ENCODE measurements around the gene CACNA1F.
"Not testable (repeated sequence)": the region's sequence is repeated elsewhere in the genome, so short reads cannot be mapped to it uniquely, and the experiment has no call there.

The CACNA1F gene

GRCh38 chrX:49177873-49178480 is 55.2 kb downstream of the CACNA1F start:
- in situ Hi-C loops (cut with MboI; ENCODE audit: low sequenced_read_pairs), result no loop called here

DNA sequence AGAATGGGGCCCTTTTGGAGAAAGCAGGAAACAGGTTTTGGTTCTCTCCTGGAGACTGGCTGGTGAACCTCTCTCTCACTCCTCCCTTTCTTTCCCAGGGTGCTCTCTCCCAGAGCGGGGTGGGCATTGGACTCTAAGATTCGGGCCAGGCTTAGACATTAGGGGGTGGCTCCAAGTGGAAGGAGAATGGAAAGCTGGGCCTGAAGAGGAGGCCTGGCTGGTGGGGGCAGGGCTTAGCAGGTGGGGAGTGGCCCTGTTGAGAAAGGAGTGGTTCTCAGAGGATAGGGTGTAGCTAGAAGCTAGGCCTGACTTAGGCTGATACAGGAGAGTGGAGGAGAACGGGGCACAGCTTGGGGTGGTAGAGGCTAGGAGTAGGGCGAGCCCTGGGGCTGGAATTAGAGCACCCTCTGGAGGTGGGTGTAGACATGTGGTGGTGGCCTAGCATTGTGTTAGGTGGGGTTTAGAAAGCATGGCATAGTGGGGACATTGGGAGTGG is 55.8 kb downstream of the CACNA1F start:
- in situ Hi-C loops (cut with MboI; ENCODE audit: low sequenced_read_pairs), result no loop called here

DNA sequence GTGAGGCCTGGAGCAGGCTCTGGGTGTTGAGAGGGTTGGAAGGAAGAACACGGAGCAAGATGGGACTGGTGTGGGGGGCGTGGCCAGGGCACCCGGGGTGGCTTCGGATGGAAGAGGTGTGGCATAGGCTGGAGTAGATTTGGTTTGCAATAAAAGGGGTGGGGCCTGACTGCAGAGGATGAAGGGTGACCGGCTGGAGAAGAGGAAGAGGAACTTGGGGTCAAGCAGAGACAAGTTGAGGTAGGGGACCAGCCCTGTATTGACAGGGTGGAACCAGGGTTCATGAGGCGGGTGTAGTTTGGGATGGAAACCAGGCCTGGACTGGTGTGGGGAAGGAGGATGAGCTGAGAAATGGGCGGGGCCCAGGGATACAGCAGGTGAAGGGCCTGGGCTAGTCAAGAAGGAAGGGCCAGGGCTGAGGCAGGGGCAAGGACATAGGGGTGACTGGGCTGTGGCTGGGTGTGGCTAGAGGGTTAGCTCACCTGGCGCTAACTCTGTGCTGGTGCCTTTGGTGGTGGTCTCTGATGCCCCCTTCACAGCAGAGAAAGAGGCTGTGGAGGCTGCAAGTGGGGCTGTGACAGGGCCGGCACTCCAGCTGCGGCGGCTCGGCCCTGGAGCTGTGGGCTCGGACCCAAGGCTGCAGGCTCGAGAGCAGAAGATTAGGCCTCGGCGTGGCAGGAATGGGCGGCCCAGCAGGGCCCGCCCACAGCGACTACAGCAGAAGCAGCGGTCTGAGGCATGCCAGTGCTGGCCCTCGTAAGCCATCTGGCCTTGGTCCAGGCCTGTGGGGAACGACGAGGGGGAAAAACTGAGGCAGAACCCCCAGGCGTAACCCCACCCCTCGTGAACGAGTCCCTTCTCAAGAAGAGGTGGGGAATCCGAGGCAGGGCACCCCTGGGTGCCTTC is 56.5 kb downstream of the CACNA1F start:
- in situ Hi-C loops (cut with MboI; ENCODE audit: low sequenced_read_pairs), result no loop called here

GRCh38 chrX:49175435-49176274 is 57.5 kb downstream of the CACNA1F start:
- in situ Hi-C loops (cut with MboI; ENCODE audit: low sequenced_read_pairs), result no loop called here

DNA sequence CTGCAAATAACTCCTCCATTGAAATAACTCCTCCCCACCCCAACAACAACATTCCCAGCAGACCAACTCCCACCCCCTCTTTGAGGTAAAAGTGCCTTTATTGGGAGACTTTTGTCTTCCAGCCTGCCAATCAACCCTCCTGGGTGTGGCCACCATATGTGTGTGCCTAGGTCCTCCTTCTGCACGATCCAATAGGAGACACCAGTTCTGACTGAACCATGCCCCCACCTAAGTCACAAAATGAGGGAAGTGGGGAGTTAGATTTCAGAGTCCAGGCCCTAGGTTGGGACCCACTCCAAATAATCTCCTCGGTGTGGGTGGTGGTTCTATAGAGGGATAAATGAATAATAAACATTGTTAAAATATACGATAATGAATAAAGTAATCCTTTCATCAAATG is 58.4 kb downstream of the CACNA1F start:
- in situ Hi-C loops (cut with MboI; ENCODE audit: low sequenced_read_pairs), result no loop called here

DNA sequence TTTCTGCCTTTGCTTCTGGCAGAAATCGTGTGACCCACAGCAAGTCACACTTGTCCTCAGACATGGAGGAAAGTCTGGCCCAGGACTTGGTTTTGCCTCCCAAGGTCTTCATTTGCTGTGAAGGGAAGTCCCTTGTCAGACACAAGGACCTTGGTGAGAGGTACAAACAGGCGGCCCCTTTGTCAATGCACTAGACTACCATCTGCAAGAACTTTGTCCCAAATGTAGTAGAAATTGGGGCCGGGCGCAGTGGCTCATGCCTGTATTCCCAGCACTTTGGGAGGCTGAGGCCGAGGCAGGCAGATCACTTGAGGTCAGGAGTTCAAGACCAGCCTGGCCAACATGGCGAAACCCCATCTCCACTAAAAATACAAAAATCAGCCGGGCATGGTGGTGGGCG is 59.6 kb downstream of the CACNA1F start:
- in situ Hi-C loops (cut with MboI; ENCODE audit: low sequenced_read_pairs), result not testable (repeated sequence)

- in situ Hi-C loops (cut with MboI; ENCODE audit: low sequenced_read_pairs), result no loop called here
Measured at GRCh38 chrX:49172280-49172780, 60.8 kb downstream of the CACNA1F start.

GRCh38 chrX:49171752-49172279 is 61.3 kb downstream of the CACNA1F start, which contains the start of gene PLP2:
PLP2 (plus strand) TSS chrX:49171898; CDS start chrX:49172001, 103 bp downstream.
- in situ Hi-C loops (cut with MboI; ENCODE audit: low sequenced_read_pairs), result no loop called here

DNA sequence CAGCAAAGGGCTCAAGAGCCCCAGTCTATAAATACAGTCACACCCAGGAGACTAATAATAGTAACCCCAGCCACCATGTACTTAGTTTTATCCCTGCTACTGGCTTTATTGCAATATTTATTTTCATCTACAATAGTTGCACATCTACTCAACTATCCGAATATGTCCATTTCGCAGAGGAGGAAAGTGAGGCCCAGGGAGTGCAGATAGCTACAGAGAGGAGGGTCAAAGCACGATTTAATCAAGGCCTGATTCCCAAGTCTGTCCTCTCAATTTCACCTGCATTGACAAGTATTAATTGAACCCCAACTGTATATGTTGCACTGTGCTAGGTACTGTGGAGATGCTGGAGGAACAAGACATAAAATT is 65.4 kb downstream of the CACNA1F start:
- in situ Hi-C loops (cut with MboI; ENCODE audit: low sequenced_read_pairs), result no loop called here

- in situ Hi-C loops (cut with MboI; ENCODE audit: low sequenced_read_pairs), result no loop called here
Measured at GRCh38 chrX:49166914-49167739, 66.0 kb downstream of the CACNA1F start.

GRCh38 chrX:49165901-49166881 is 66.9 kb downstream of the CACNA1F start:
- in situ Hi-C loops (cut with MboI; ENCODE audit: low sequenced_read_pairs), result no loop called here

- in situ Hi-C loops (cut with MboI; ENCODE audit: low sequenced_read_pairs), result no loop called here
Measured at GRCh38 chrX:49164589-49165360, 68.4 kb downstream of the CACNA1F start.

DNA sequence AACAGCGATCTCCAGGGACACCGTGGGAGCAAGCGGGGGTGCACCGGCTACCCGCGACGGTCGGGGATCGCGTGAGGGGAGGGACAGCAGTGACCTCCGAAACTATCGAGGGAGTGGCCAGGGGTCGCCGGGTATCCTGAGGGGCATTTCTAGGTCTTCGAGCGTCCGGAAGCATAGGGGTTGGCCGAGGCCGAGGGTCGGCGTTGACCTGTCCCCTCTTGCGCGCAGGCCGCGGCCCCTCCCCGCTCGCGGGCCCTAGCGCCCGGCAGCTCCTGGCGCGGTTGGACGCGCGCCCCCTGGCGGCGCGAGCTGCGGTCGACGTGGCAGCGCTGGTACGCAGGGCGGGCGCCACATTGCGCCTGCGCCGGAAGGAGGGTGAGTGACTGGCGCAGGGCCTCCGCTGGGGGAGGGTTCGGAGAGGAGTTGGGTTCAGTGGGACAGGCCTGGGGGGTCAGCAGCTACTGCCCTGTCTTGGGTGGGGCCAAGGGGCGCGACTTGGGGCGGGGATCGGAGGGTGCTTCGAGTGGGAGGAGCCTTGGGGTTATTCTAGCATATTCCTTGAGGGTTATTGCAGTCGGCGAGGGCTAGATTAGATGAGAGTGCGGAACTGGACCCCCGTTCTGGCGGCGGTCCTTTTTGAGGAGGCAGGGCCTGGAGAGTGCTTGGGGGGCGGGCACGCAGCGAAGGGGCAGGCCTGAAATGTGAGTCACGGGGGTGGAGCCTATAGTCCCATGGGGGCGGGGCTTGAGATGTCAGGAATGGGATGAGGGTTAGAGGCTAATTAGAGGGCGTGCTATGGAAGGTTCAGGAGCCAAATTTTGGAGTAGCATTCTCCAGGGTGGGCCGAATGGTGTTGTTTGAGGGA is 69.4 kb downstream of the CACNA1F start:
- in situ Hi-C loops (cut with MboI; ENCODE audit: low sequenced_read_pairs), result no loop called here

DNA sequence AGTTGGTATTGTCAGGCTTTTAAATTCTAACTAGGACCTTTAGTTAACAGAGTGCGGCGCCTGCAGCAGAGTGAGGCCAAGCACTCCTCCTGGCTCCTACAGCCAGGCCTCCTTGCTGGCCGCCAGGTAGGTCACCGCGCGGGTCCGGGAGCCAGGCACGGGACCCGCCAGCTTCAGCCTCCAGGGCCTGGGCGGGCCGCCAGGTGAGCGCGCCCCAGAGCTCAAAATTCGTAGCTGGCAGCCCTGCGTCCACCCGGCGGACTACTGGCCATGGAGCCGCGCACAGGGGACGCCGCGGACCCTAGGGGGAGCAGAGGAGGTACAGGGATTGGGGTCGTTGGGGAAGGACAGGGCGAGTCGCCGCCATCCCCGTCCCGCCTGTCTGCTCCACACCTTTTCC is 70.5 kb downstream of the CACNA1F start, which contains the start of gene MAGIX:
TSS of gene MAGIX (plus strand) at position 139 of the 400 bp plus-strand sequence. CDS start at position 271, 132 bp downstream.
- in situ Hi-C loops (cut with MboI; ENCODE audit: low sequenced_read_pairs), result no loop called here

DNA sequence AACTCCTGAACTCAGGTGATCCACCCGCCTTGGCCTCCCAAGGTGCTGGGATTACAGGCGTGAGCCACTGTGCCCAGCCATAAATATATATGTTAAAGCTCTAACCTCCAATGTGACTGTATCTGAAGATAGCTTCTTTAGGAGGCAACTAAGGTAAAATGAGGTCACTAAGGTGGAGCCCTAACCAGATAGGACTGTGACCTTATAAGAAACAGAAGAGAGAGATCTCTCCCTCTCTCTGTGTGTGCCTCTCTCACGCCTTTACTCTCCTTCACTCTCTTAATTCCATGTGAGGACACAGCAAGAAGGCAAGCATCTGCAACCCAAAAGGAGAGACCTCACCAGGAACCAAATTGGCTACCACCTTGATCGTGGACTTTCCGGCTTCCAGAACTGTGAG is 71.5 kb downstream of the CACNA1F start:
- in situ Hi-C loops (cut with MboI; ENCODE audit: low sequenced_read_pairs), result no loop called here

GRCh38 chrX:49160908-49161307 is 72.2 kb downstream of the CACNA1F start:
- in situ Hi-C loops (cut with MboI; ENCODE audit: low sequenced_read_pairs), result no loop called here

- in situ Hi-C loops (cut with MboI; ENCODE audit: low sequenced_read_pairs), result no loop called here
Measured at GRCh38 chrX:49157194-49157593, 75.9 kb downstream of the CACNA1F start.
